A673 (cell line): ENCODE measurements around the gene GTF3C1. TPM values are rescaled to one million over a fixed set of nuclear protein-coding genes. Genes with fewer than 3 reads are reported as not detected.

Experiments used
- BruUV-seq: library from RNA; stranded (reverse); fragments of 400-500 nt; replicated peaks from 2 replicates; lab custom pipeline; 2021; lab: Mats Ljungman, UMichigan
- CTCF ChIA-PET: fragments of 300-600 bp; sonication (Branson Sonifier 250); formaldehyde crosslinking; loops from one replicate; lab custom pipeline; 2022; ENCODE audit warnings: antibody characterized with exemption; lab: Charles Lee
- POLR2A ChIA-PET: fragments of 300-600 bp; sonication (Branson Sonifier 250); formaldehyde crosslinking; loops from one replicate; lab custom pipeline; 2022; ENCODE audit warnings: antibody characterized with exemption; ENCODE audit not compliant: low non-redundant PET; lab: Charles Lee
- DNase-seq: peaks from one replicate; pipeline ENCODE4 v3.0.0-alpha.2; 2015; ENCODE audit warnings: low spot score
- H3K27ac ChIP-seq: fragments of 200-600 bp; sonication (generic); 2 replicates; pipeline ENCODE4 v1.5.1; 2016; ENCODE audit warnings: mixed run types, low read depth, mild to moderate bottlenecking, mixed read lengths, antibody characterized with exemption, low read length; ENCODE audit not compliant: poor library complexity, severe bottlenecking
- H3K27me3 ChIP-seq: fragments of 200-600 bp; sonication (generic); replicated peaks from 2 replicates; pipeline ENCODE4 v1.6.1; 2017; ENCODE audit warnings: mixed run types, low read depth, mild to moderate bottlenecking, mixed read lengths, antibody characterized with exemption, low read length; ENCODE audit not compliant: insufficient read depth, poor library complexity
- H3K36me3 ChIP-seq: fragments of 200-600 bp; sonication (generic); 2 replicates; pipeline ENCODE4 v1.6.1; 2016; ENCODE audit warnings: mixed run types, mild to moderate bottlenecking, mixed read lengths, antibody characterized with exemption, low read length; ENCODE audit not compliant: insufficient read depth, poor library complexity, severe bottlenecking
- H3K4me1 ChIP-seq: fragments of 200-600 bp; sonication (generic); 2 replicates; pipeline ENCODE4 v1.6.1; 2017; ENCODE audit warnings: mixed run types, mild to moderate bottlenecking, mixed read lengths, antibody characterized with exemption, low read length; ENCODE audit not compliant: insufficient read depth, poor library complexity, severe bottlenecking
- H3K4me3 ChIP-seq: fragments of 200-600 bp; sonication (generic); 2 replicates; pipeline ENCODE4 v1.5.1; 2016; ENCODE audit warnings: low read depth, mixed run types, mild to moderate bottlenecking, mixed read lengths, low read length; ENCODE audit not compliant: poor library complexity, severe bottlenecking
- H3K9me3 ChIP-seq: fragments of 200-600 bp; sonication (generic); 2 replicates; pipeline ENCODE4 v1.6.1; 2016; ENCODE audit warnings: mixed run types, low read depth, mild to moderate bottlenecking, mixed read lengths, antibody characterized with exemption, low read length; ENCODE audit not compliant: poor library complexity, severe bottlenecking
- CTCF ChIP-seq: fragments of 300-800, 200-600 bp; sonication (generic); conservative IDR thresholded peaks from 2 replicates; pipeline ENCODE4 v1.5.1; 2017; ENCODE audit warnings: low read depth, mild to moderate bottlenecking, antibody characterized with exemption, low read length, moderate library complexity, mixed read lengths
- EZH2 ChIP-seq: fragments of 200-600 bp; sonication (generic); IDR thresholded peaks from 2 replicates; pipeline ENCODE4 v1.6.1; 2017; ENCODE audit warnings: borderline replicate concordance, low read depth, mild to moderate bottlenecking, mixed read lengths, antibody characterized with exemption, low read length; ENCODE audit not compliant: poor library complexity, severe bottlenecking
- intact Hi-C: fragments of 100-400 bp; cut with micrococcal nuclease; formaldehyde crosslinking; loops from one replicate; pipeline ENCODE4 v1.10.0; 2022; ENCODE audit not compliant: unreplicated experiment
- total RNA-seq: library from RNA; stranded (reverse); gene quantifications from 2 replicates; pipeline ENCODE4 v1.2.3, GENCODE V29; 2021

GTF3C1 gene
- total RNA-seq, 1 experiment from 2014 or later: 94.2 TPM

GRCh38 chr16:27452569-27453493 lies 96.9 kb downstream of the GTF3C1 start:
- no peak for TF ChIP-seq EZH2
- no peak for TF ChIP-seq CTCF
- Histone ChIP-seq H3K27ac (no peak overlapping the region), H3K27me3 (no peaks in the 10 kb centered on the region), H3K4me1 (peaks cover 9% of the 10 kb centered on the region), H3K9me3 (no peaks in the 10 kb centered on the region), H3K4me3 (no peak overlapping the region), H3K36me3 (no peaks in the 10 kb centered on the region)
- POLR2A ChIA-PET: no interaction called here
- CTCF ChIA-PET: no interaction called here
- BruUV-seq: no TSS peak
- intact Hi-C loops: no loop called here
- DNase-seq: no peak

GRCh38 chr16:27450196-27450549 lies 99.5 kb downstream of the GTF3C1 start:
- Histone ChIP-seq H3K27ac (no peak overlapping the region), H3K4me3 (no peak overlapping the region), H3K9me3 (peaks cover 2% of the 10 kb centered on the region), H3K4me1 (no peaks in the 10 kb centered on the region), H3K27me3 (no peaks in the 10 kb centered on the region), H3K36me3 (no peaks in the 10 kb centered on the region)
- POLR2A ChIA-PET: no interaction called here
- intact Hi-C loops: no loop called here
- TF ChIP-seq EZH2 (no peak), CTCF (no peak)
- no peak for DNase-seq
- CTCF ChIA-PET: interaction anchor here (0.5 kb wide), 1 partner anchor 340 kb away, joined by 6 read pairs; no protein-coding TSS in a partner anchor
- no TSS peak for BruUV-seq

GRCh38 chr16:27449434-27450195 lies 100.1 kb downstream of the GTF3C1 start:
- Histone ChIP-seq H3K27me3 (no peaks in the 10 kb centered on the region), H3K4me1 (no peaks in the 10 kb centered on the region), H3K4me3 (no peak overlapping the region), H3K9me3 (peaks cover 7% of the 10 kb centered on the region), H3K36me3 (no peaks in the 10 kb centered on the region), H3K27ac (no peak overlapping the region)
- CTCF ChIA-PET: interaction anchor here (0.5 kb wide), 1 partner anchor 339 kb away, joined by 6 read pairs; no protein-coding TSS in a partner anchor
- intact Hi-C loops: no loop called here
- POLR2A ChIA-PET: no interaction called here
- TF ChIP-seq EZH2: no peak
- TF ChIP-seq CTCF: no peak
- BruUV-seq: no TSS peak
- DNase-seq: no peak
